Spleen (tissue), 11 donors: Measurements from ENCODE around the gene TPST1. TPM values are rescaled to one million over a fixed set of nuclear protein-coding genes. Genes with fewer than 3 reads are reported as not detected.

ENCODE experiments used
- DNase-seq: peaks from one replicate; pipeline ENCODE4 v3.0.0-alpha.2; 2020
- H3K27ac ChIP-seq, 8 donors: fragments of 200-600 bp; sonication (generic) in 7 of 8; 1 replicate in 4 of 8; 2 replicates in 4 of 8; pipeline versions ENCODE4 v1.5.0 to v1.8.0; 2016 to 2021; ENCODE audit warnings: inconsistent platforms in 4 of 8, mild to moderate bottlenecking in 4 of 8, moderate library complexity in 1 of 8
- H3K27me3 ChIP-seq, 7 donors: fragments of 200-600 bp; sonication (generic) in 6 of 7; replicated peaks in 1 of 7; 1 replicate in 4 of 7; 2 replicates in 3 of 7; pipeline versions ENCODE4 v1.5.0 to v1.8.0; 2016 to 2021; ENCODE audit warnings: inconsistent platforms in 3 of 7, mild to moderate bottlenecking in 1 of 7
- H3K36me3 ChIP-seq, 6 donors: fragments of 200-600 bp; sonication (generic) in 5 of 6; 1 replicate in 4 of 6; 2 replicates in 2 of 6; pipeline versions ENCODE4 v1.5.0 to v1.8.0; 2016 to 2021; ENCODE audit warnings: inconsistent platforms in 2 of 6
- H3K4me1 ChIP-seq, 6 donors: fragments of 200-600 bp; sonication (generic) in 5 of 6; 1 replicate in 3 of 6; 2 replicates in 3 of 6; pipeline versions ENCODE4 v1.5.0 to v1.8.0; 2016 to 2021; ENCODE audit warnings: inconsistent platforms in 3 of 6
- H3K4me3 ChIP-seq, 8 donors: fragments of 200-600 bp; sonication (generic) in 7 of 8; 1 replicate in 4 of 8; 2 replicates in 4 of 8; pipeline versions ENCODE4 v1.5.0 to v1.8.0; 2016 to 2021; ENCODE audit warnings: inconsistent platforms in 4 of 8, mild to moderate bottlenecking in 4 of 8, moderate library complexity in 2 of 8
- H3K9me3 ChIP-seq, 8 donors: fragments of 200-600 bp; sonication (generic) in 7 of 8; 1 replicate in 4 of 8; 2 replicates in 4 of 8; pipeline versions ENCODE4 v1.5.0 to v1.8.0; 2016 to 2021; ENCODE audit warnings: inconsistent platforms in 4 of 8
- POLR2A ChIP-seq, 3 donors: fragments of 450-650 bp; IDR thresholded peaks; one replicate each; pipeline ENCODE4 v1.5.1; 2017; ENCODE audit warnings: antibody characterized with exemption in 3 of 3, mild to moderate bottlenecking in 1 of 3
- POLR2AphosphoS5 ChIP-seq, 3 donors: sonication (generic); formaldehyde crosslinking; IDR thresholded peaks; one replicate each; pipeline ENCODE4 v1.5.1; 2017; ENCODE audit warnings: antibody characterized with exemption in 3 of 3
- WGBS, 5 donors: extraction: QIAGEN DNeasy Blood & Tissue Kit in 3 of 5; methylation state at CpG; one replicate each; pipeline versions ENCODE4 v1.1.5 to v1.1.7; 2013 to 2018; 5-methylcytosine and 5-hydroxymethylcytosine counted together
- intact Hi-C: fragments of 100-400 bp; cut with DNase I; formaldehyde crosslinking; loops from one replicate; pipeline ENCODE4 v1.15.0; 2023; ENCODE audit warnings: low total_unique reads
- polyA plus RNA-seq, 3 donors: library from polyadenylated mRNA; stranded (reverse); fragments of 200-250 nt; gene quantifications; one replicate each; pipeline ENCODE4 v1.2.1, GENCODE V29; 2013
- total RNA-seq, 7 donors: library from RNA; depleted of rRNA in 3 of 7; stranded (reverse); fragments of >200 nt in 3 of 7; fragmentation: NEBNext Ultra II Directional in 4 of 7; extraction: Animal tissue kit (Norgen Biotek cat#: 25700) in 4 of 7; gene quantifications; one replicate each; pipeline versions ENCODE4 v1.1.0 to v1.2.1, GENCODE V29; 2016 to 2021
- TF ChIP-seq, protein P1 (sequence below), 11 experiments: fragments of 200-600 bp in 7 of 11; fragments of 450-650 bp in 4 of 11; sonication (generic) in 4 of 11; IDR thresholded peaks in 8 of 11; conservative IDR thresholded peaks in 3 of 11; 1 replicate in 7 of 11; 2 replicates in 4 of 11; pipeline versions ENCODE4 v1.4.0 to v1.8.0; 2016 to 2021; ENCODE audit warnings: antibody characterized with exemption in 11 of 11, inconsistent platforms in 4 of 11, mild to moderate bottlenecking in 1 of 11
- donor health status: healthy with polysubstance abuse.
- donor health status: DM: no; HTN: no; CAD: no; lungs with moderate emphysema.
- donor health status: DM: no; HTN: no; CAD: no.
- donor health status: Bipolar disorder and iron deficiency.
- donor health status: healthy.
- donor health status: DM: no; HTN: no; CAD: no.
- donor health status: DM: yes; HTN: yes; CAD: no.

The TPST1 gene
- total and polyA plus RNA-seq, 10 donors, result 4.8 to 58.5 (median 27.1) TPM

- Histone ChIP-seq H3K4me1 (no peaks in the 10 kb centered on the region), H3K27ac (no peak overlapping the region), H3K27me3 (no peaks in the 10 kb centered on the region), H3K9me3 (peaks cover 0 to 4% (median 0%) of the 10 kb centered on the region in 8 donors), H3K4me3 (no peak overlapping the region), H3K36me3 (no peaks in the 10 kb centered on the region)
- TF ChIP-seq POLR2AphosphoS5 (IDR thresholded peaks at IDR 0.05) (no peak), POLR2A (IDR thresholded peaks at IDR 0.05) (no peak)
- TF ChIP-seq, protein P1, sequence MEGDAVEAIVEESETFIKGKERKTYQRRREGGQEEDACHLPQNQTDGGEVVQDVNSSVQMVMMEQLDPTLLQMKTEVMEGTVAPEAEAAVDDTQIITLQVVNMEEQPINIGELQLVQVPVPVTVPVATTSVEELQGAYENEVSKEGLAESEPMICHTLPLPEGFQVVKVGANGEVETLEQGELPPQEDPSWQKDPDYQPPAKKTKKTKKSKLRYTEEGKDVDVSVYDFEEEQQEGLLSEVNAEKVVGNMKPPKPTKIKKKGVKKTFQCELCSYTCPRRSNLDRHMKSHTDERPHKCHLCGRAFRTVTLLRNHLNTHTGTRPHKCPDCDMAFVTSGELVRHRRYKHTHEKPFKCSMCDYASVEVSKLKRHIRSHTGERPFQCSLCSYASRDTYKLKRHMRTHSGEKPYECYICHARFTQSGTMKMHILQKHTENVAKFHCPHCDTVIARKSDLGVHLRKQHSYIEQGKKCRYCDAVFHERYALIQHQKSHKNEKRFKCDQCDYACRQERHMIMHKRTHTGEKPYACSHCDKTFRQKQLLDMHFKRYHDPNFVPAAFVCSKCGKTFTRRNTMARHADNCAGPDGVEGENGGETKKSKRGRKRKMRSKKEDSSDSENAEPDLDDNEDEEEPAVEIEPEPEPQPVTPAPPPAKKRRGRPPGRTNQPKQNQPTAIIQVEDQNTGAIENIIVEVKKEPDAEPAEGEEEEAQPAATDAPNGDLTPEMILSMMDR (IDR thresholded peaks at IDR 0.05 in 8 of 11, conservative IDR thresholded peaks at IDR 0.05 in 3 of 11), result no peak
- WGBS, 5 donors, result 74 to 93% (median 82%) methylated on average over 5 of the region's 5 CpGs
- no peak for DNase-seq
- intact Hi-C loops, result no loop called here
Measured at GRCh38 chr7:66190504-66190857, 14.7 kb upstream of the TPST1 start.

GRCh38 chr7:66193146-66193725 is 11.9 kb upstream of the TPST1 start:
- no peaks in the 10 kb centered on the region for H3K9me3 ChIP-seq
- no peaks in the 10 kb centered on the region for H3K4me1 ChIP-seq
- no peaks in the 10 kb centered on the region for H3K36me3 ChIP-seq
- no peak overlapping the region for H3K27ac ChIP-seq
- H3K4me3 ChIP-seq, result no peak overlapping the region
- H3K27me3 ChIP-seq, result no peaks in the 10 kb centered on the region
- no peak for DNase-seq
- intact Hi-C loops, result no loop called here
- TF ChIP-seq POLR2AphosphoS5 (IDR thresholded peaks at IDR 0.05) (no peak), POLR2A (IDR thresholded peaks at IDR 0.05) (no peak)
- TF ChIP-seq, protein P1 (IDR thresholded peaks at IDR 0.05 in 8 of 11, conservative IDR thresholded peaks at IDR 0.05 in 3 of 11), result no peak
- 54 to 67% (median 65%) methylated on average over 6 of the region's 6 CpGs for WGBS, 5 donors

DNA sequence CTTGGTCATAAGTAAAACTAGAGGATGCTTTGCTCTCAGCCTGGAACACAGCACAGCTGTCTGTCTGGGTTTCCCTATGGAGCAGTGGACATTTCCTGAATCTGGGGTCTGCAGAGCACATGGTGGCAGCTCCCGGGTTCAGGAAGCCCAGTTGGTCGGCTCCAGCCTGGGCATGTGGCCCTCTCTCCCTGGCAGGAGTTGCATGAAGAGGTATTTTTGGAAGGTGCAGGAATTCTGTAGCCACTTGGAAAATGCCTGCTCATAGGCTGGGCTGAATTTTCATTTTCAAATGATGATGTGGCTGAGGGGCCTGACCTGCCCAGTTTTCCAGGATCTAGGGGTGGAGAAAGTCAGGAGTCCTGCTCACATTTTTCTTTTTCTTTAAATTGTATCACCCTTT is 6.7 kb upstream of the TPST1 start:
- TF ChIP-seq, protein P1 (IDR thresholded peaks at IDR 0.05 in 8 of 11, conservative IDR thresholded peaks at IDR 0.05 in 3 of 11), result no peak
- TF ChIP-seq POLR2AphosphoS5 (IDR thresholded peaks at IDR 0.05) (no peak), POLR2A (IDR thresholded peaks at IDR 0.05) (no peak)
- DNase-seq, result peak; percentile 38
- 55 to 86% (median 58%) methylated on average over 2 of the region's 2 CpGs for WGBS, 5 donors
- Histone ChIP-seq H3K27ac (no peak overlapping the region), H3K4me3 (no peak overlapping the region), H3K4me1 (no peaks in the 10 kb centered on the region), H3K9me3 (no peaks in the 10 kb centered on the region), H3K27me3 (peaks cover 0 to 5% (median 0%) of the 10 kb centered on the region in 7 donors), H3K36me3 (no peaks in the 10 kb centered on the region)
- intact Hi-C loops, result no loop called here

DNA sequence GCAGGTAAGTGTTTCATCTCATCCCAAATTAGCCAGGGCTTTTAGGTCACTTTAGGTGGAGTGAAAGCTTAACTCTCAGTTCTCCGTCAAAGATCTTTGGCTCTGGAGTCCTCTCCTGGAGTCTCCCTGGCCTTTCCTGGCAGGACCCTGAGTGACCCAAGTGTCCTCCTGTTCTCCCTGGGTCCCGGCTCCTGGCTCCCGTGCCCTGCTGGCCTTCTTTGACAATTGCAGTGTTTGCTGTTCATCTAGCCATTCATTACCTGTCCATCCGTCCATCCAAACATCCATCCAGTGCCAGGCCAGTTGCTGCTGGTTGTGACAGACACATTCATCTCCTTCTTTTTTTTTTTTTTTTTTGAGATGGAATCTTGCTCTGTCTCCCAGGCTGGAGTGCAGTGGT is 6.2 kb upstream of the TPST1 start:
- Histone ChIP-seq H3K27me3 (peaks cover 0 to 5% (median 0%) of the 10 kb centered on the region in 7 donors), H3K36me3 (no peaks in the 10 kb centered on the region), H3K9me3 (no peaks in the 10 kb centered on the region), H3K27ac (no peak overlapping the region), H3K4me3 (no peak overlapping the region), H3K4me1 (no peaks in the 10 kb centered on the region)
- WGBS, 5 donors, result 78 to 95% (median 87%) methylated on average over 4 of the region's 4 CpGs
- TF ChIP-seq, protein P1 (IDR thresholded peaks at IDR 0.05 in 8 of 11, conservative IDR thresholded peaks at IDR 0.05 in 3 of 11), result no peak
- TF ChIP-seq POLR2A (IDR thresholded peaks at IDR 0.05) (no peak), POLR2AphosphoS5 (IDR thresholded peaks at IDR 0.05) (no peak)
- intact Hi-C loops, result no loop called here
- peak; percentile 20 for DNase-seq
